GM12878 (cell line): ENCODE measurements around the gene CFAP54. TPM values are rescaled to one million over a fixed set of nuclear protein-coding genes. Genes with fewer than 3 reads are reported as not detected.
A peak's percentile ranks its signal among the peaks of the same experiment; 100 is the strongest.

Source experiments
- CEBPB ChIP-seq, 2 experiments: fragments of 150-350 bp in 1 of 2; IDR thresholded peaks; 2 replicates each; pipeline ENCODE4 v1.6.1; 2012 to 2014; ENCODE audit warnings: low read depth in 2 of 2, low read length in 2 of 2, borderline replicate concordance in 1 of 2, inconsistent platforms in 1 of 2
- CTCF ChIP-seq, 3 experiments: IDR thresholded peaks in 2 of 3; conservative IDR thresholded peaks in 1 of 3; 2 replicates each; pipeline ENCODE4 v1.5.1; 2011; ENCODE audit warnings: low read depth in 3 of 3, low read length in 3 of 3, mild to moderate bottlenecking in 3 of 3, control low read depth in 2 of 3, moderate library complexity in 2 of 3, inconsistent platforms in 1 of 3, mixed read lengths in 1 of 3; ENCODE audit not compliant: control insufficient read depth in 2 of 3, insufficient read depth in 1 of 3; ENCODE audit errors: extremely low read depth in 1 of 3
- FOXM1 ChIP-seq: IDR thresholded peaks from 2 replicates; pipeline ENCODE4 v1.6.1; 2012; ENCODE audit warnings: low read depth, mild to moderate bottlenecking, inconsistent platforms, low read length, moderate library complexity
- GABPA ChIP-seq: IDR thresholded peaks from 2 replicates; pipeline ENCODE4 v1.6.1; 2014; ENCODE audit warnings: antibody characterized with exemption, low read depth, mild to moderate bottlenecking, inconsistent platforms
- IRF4 ChIP-seq: IDR thresholded peaks from 2 replicates; pipeline ENCODE4 v1.6.1; 2011; ENCODE audit warnings: low read depth, low read length
- JUND ChIP-seq: IDR thresholded peaks from 2 replicates; pipeline ENCODE4 v1.6.1; 2012; ENCODE audit warnings: low read depth, mild to moderate bottlenecking, low read length, improper control_type of control experiment, moderate library complexity
- MEF2B ChIP-seq: fragments of 450-650 bp; IDR thresholded peaks from 2 replicates; pipeline ENCODE4 v1.6.1; 2018; ENCODE audit warnings: mild to moderate bottlenecking, moderate library complexity; ENCODE audit not compliant: partially characterized antibody, poor library complexity, severe bottlenecking
- MLLT1 ChIP-seq: fragments of 450-650 bp; IDR thresholded peaks from 2 replicates; pipeline ENCODE4 v1.6.1; 2016; ENCODE audit warnings: mild to moderate bottlenecking
- MTA2 ChIP-seq: fragments of 450-650 bp; IDR thresholded peaks from 2 replicates; pipeline ENCODE4 v1.6.1; 2016; ENCODE audit warnings: low read depth, mild to moderate bottlenecking, moderate library complexity
- MYC ChIP-seq: IDR thresholded peaks from 2 replicates; pipeline ENCODE4 v1.6.1; 2011; ENCODE audit warnings: mild to moderate bottlenecking, low read length, moderate library complexity, inconsistent platforms; ENCODE audit not compliant: insufficient read depth, insufficient replicate concordance, insufficient read length, severe bottlenecking
- NFIC ChIP-seq: IDR thresholded peaks from 2 replicates; pipeline ENCODE4 v1.6.1; 2012; ENCODE audit warnings: low read depth, mild to moderate bottlenecking, inconsistent platforms, low read length, moderate library complexity
- NR2C2 ChIP-seq: IDR thresholded peaks from 2 replicates; pipeline ENCODE4 v1.6.1; 2011; ENCODE audit warnings: borderline replicate concordance, low read depth; ENCODE audit not compliant: control insufficient read depth, insufficient read length
- PBX3 ChIP-seq: IDR thresholded peaks from 2 replicates; pipeline ENCODE4 v1.6.1; 2011; ENCODE audit warnings: mild to moderate bottlenecking, low read depth, low read length, moderate library complexity; ENCODE audit not compliant: insufficient replicate concordance
- POLR2A ChIP-seq: IDR thresholded peaks from 2 replicates; pipeline ENCODE4 v1.6.1; 2011; ENCODE audit warnings: low read depth, mild to moderate bottlenecking, low read length
- SMARCA5 ChIP-seq: fragments of 450-650 bp; IDR thresholded peaks from 2 replicates; pipeline ENCODE4 v1.6.1; 2017; ENCODE audit warnings: mild to moderate bottlenecking
- SREBF2 ChIP-seq: IDR thresholded peaks from 2 replicates; pipeline ENCODE4 v1.6.1; 2012; ENCODE audit warnings: mild to moderate bottlenecking, low read length
- TBL1XR1 ChIP-seq: IDR thresholded peaks from 2 replicates; pipeline ENCODE4 v1.6.1; 2012; ENCODE audit warnings: low read depth, low read length, improper control_type of control experiment
- polyA plus RNA-seq, 11 experiments: library from polyadenylated mRNA; depleted of rRNA in 4 of 11; unstranded in 6 of 11; stranded (reverse) in 5 of 11; fragments of >200 nt; fragmentation: Nextera tagmentation in 4 of 11; fragmentation: Illumina TruSeq in 1 of 11; extraction: Ambion mirVana in 4 of 11; extraction: Trizol in 1 of 11; gene quantifications; 1 replicate in 1 of 11; 2 replicates in 10 of 11; pipeline versions ENCODE4 v1.2.1 to v1.2.3, GENCODE V29; 2011 to 2016; ENCODE audit warnings: inconsistent platforms in 2 of 11, missing spikeins in 2 of 11, low read depth in 1 of 11
- total RNA-seq, 4 experiments: library from RNA; depleted of rRNA in 3 of 4; stranded (reverse); fragments of >200 nt in 3 of 4; fragmentation: Illumina TruSeq in 1 of 4; extraction: Trizol in 1 of 4; gene quantifications; 2 replicates each; pipeline versions ENCODE4 v1.2.1 to v1.2.3, GENCODE V29; 2013 to 2021
- TF ChIP-seq, protein P1 (sequence below): IDR thresholded peaks from 2 replicates; pipeline ENCODE4 v1.6.1; 2012; ENCODE audit warnings: low read length, inconsistent platforms
- TF ChIP-seq, protein P2 (sequence below): fragments of 450-650 bp; IDR thresholded peaks from 2 replicates; pipeline ENCODE4 v1.6.1; 2016; ENCODE audit warnings: mild to moderate bottlenecking, moderate library complexity, borderline replicate concordance

Gene CFAP54
- total and polyA plus RNA-seq, 10 of the 15 experiments (the other 5 are each of a cell fraction or from before 2014, with no cell fraction given), result 0.19 to 1.5 (median 0.56) TPM

GRCh38 chr12:96571101-96571862 lies 81.9 kb downstream of the CFAP54 start (continued):
- TF ChIP-seq GABPA (no peak), NFIC (peak; percentile 88), FOXM1 (peak; percentile 73), PBX3 (no peak), TBL1XR1 (peak; percentile 28), MYC (no peak), SMARCA5 (no peak; the same call in 1 of the 2 replicates), CEBPB (IDR thresholded peaks at IDR 0.05; ENCODE audit: borderline replicate concordance in 1 of 2, low read depth in 2 of 2, low read length in 2 of 2) (no peak; a peak in 1 of 4 replicates), CTCF (IDR thresholded peaks at IDR 0.05 in 2 of 3, conservative IDR thresholded peaks at IDR 0.05 in 1 of 3; ENCODE audit: control insufficient read depth in 2 of 3, extremely low read depth in 1 of 3, insufficient read depth in 1 of 3, low read depth in 3 of 3, low read length in 3 of 3) (no peak), MEF2B (peak; percentile 74), MTA2 (peak; percentile 88), JUND (no peak), MLLT1 (peak; percentile 77), NR2C2 (no peak), IRF4 (no peak), SREBF2 (no peak), POLR2A (no peak)
- TF ChIP-seq, protein P1, sequence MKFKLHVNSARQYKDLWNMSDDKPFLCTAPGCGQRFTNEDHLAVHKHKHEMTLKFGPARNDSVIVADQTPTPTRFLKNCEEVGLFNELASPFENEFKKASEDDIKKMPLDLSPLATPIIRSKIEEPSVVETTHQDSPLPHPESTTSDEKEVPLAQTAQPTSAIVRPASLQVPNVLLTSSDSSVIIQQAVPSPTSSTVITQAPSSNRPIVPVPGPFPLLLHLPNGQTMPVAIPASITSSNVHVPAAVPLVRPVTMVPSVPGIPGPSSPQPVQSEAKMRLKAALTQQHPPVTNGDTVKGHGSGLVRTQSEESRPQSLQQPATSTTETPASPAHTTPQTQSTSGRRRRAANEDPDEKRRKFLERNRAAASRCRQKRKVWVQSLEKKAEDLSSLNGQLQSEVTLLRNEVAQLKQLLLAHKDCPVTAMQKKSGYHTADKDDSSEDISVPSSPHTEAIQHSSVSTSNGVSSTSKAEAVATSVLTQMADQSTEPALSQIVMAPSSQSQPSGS, result peak; percentile 78
- TF ChIP-seq, protein P2, sequence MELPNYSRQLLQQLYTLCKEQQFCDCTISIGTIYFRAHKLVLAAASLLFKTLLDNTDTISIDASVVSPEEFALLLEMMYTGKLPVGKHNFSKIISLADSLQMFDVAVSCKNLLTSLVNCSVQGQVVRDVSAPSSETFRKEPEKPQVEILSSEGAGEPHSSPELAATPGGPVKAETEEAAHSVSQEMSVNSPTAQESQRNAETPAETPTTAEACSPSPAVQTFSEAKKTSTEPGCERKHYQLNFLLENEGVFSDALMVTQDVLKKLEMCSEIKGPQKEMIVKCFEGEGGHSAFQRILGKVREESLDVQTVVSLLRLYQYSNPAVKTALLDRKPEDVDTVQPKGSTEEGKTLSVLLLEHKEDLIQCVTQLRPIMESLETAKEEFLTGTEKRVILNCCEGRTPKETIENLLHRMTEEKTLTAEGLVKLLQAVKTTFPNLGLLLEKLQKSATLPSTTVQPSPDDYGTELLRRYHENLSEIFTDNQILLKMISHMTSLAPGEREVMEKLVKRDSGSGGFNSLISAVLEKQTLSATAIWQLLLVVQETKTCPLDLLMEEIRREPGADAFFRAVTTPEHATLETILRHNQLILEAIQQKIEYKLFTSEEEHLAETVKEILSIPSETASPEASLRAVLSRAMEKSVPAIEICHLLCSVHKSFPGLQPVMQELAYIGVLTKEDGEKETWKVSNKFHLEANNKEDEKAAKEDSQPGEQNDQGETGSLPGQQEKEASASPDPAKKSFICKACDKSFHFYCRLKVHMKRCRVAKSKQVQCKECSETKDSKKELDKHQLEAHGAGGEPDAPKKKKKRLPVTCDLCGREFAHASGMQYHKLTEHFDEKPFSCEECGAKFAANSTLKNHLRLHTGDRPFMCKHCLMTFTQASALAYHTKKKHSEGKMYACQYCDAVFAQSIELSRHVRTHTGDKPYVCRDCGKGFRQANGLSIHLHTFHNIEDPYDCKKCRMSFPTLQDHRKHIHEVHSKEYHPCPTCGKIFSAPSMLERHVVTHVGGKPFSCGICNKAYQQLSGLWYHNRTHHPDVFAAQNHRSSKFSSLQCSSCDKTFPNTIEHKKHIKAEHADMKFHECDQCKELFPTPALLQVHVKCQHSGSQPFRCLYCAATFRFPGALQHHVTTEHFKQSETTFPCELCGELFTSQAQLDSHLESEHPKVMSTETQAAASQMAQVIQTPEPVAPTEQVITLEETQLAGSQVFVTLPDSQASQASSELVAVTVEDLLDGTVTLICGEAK, result no peak
